ENCODE measurements around the gene TNFRSF19. TPM values are rescaled to one million over a fixed set of nuclear protein-coding genes. Genes with fewer than 3 reads are reported as not detected.
"Not testable (repeated sequence)": the region's sequence is repeated elsewhere in the genome, so short reads cannot be mapped to it uniquely, and the experiment has no call there.

Gene TNFRSF19
- 0.07 TPM in 1 of 2 replicates, not detected in the other for total RNA-seq

DNA sequence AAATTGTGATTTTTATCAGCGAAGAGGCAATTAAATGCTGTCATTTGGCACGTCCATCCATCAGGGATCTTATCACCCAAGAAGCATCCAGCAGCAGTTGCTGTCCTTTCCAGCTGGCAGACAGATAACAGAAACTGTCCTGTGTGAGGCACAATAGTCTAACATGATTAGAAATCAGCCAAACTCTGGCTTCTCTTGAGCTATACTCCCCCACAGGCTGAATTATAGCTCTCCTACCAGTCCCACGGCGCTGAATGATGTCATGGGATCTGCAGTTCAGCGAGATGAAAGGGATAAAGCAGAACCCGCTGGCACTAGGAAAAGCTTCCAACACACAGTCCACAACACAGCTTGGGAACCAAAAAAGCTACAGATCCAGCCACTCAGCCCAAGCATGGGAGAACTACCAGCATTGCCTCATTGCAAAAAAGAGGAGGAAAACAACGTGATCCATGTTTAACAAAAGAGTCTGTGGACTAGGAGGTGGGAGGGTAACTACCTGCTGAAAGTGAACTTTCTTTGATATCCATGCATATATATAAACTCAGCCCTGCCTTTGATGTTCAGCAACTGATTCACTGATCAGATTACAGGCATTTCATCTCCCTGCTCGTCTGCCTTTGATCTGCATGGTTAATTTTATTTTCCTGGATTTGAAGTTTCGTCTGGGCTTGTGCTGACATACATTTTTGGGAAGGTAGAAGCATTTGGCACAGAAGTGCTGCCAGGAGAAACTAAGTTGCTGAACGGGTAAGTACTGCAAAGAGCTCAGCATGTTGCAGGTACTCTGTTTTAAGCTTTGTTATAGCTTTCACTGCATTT, at the start of gene TNFRSF19:
TNFRSF19 (plus strand) TSS at position 314 of the 822 bp plus-strand sequence. CDS start 19,772 bp downstream, outside the sequence.
- Mint-ChIP-seq H3K4me3 (ENCODE audit: low read depth) (no peak within 1 kb of the TSS), H3K27me3 (ENCODE audit: low read depth) (peaks cover 61% of the 10 kb centered on the region), H3K9me3 (no peaks in the 10 kb centered on the region), H3K36me3 (ENCODE audit: low read depth) (no peaks in the 10 kb centered on the region), H3K27ac (no peak within 1 kb of the TSS), H3K4me1 (ENCODE audit: low read depth) (peaks cover 4% of the 10 kb centered on the region)
- no peak for DNase-seq (ENCODE audit: low spot score)
- intact Hi-C loops (cut with micrococcal nuclease): no loop called here

DNA sequence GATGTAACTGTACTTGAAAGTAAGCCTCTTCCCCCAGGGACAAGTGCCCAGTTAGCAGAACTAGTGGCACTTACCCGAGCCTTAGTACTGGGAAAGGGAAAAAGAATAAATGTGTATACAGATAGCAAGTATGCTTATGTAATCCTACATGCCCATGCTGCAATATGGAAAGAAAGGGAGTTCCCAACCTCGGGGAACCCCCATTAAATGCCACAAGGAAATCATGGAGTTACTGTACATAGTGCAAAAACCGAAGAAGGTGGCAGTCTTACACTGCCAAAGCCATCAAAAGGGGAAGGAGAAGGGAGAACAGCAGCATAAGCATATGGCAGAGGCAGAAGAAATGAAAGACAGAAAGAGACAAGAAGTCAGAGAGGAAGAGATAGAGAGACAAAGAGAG, 40.3 kb upstream of the TNFRSF19 start:
- H3K27ac Mint-ChIP-seq; H3K4me3 Mint-ChIP-seq (ENCODE audit: low read depth); H3K4me1 Mint-ChIP-seq (ENCODE audit: low read depth); H3K9me3 Mint-ChIP-seq; intact Hi-C loops (cut with micrococcal nuclease); H3K27me3 Mint-ChIP-seq (ENCODE audit: low read depth); DNase-seq (ENCODE audit: low spot score); H3K36me3 Mint-ChIP-seq (ENCODE audit: low read depth): not testable (repeated sequence)

GRCh38 chr13:23531446-23531845, 38.8 kb upstream of the TNFRSF19 start:
- Mint-ChIP-seq H3K27ac (no peak overlapping the region), H3K4me3 (ENCODE audit: low read depth) (no peak overlapping the region), H3K9me3 (no peaks in the 10 kb centered on the region), H3K4me1 (ENCODE audit: low read depth) (no peaks in the 10 kb centered on the region), H3K36me3 (ENCODE audit: low read depth) (no peaks in the 10 kb centered on the region), H3K27me3 (ENCODE audit: low read depth) (peaks cover 2% of the 10 kb centered on the region)
- intact Hi-C loops (cut with micrococcal nuclease): no loop called here
- DNase-seq (ENCODE audit: low spot score): no peak

GRCh38 chr13:23534090-23534489, 36.1 kb upstream of the TNFRSF19 start:
- no peaks in the 10 kb centered on the region for H3K36me3 Mint-ChIP-seq (ENCODE audit: low read depth)
- H3K27ac Mint-ChIP-seq: no peak overlapping the region
- no peak for DNase-seq (ENCODE audit: low spot score)
- intact Hi-C loops (cut with micrococcal nuclease): no loop called here
- H3K4me3 Mint-ChIP-seq (ENCODE audit: low read depth): no peak overlapping the region
- no peaks in the 10 kb centered on the region for H3K4me1 Mint-ChIP-seq (ENCODE audit: low read depth)
- no peaks in the 10 kb centered on the region for H3K9me3 Mint-ChIP-seq
- peaks cover 3% of the 10 kb centered on the region for H3K27me3 Mint-ChIP-seq (ENCODE audit: low read depth)

DNA sequence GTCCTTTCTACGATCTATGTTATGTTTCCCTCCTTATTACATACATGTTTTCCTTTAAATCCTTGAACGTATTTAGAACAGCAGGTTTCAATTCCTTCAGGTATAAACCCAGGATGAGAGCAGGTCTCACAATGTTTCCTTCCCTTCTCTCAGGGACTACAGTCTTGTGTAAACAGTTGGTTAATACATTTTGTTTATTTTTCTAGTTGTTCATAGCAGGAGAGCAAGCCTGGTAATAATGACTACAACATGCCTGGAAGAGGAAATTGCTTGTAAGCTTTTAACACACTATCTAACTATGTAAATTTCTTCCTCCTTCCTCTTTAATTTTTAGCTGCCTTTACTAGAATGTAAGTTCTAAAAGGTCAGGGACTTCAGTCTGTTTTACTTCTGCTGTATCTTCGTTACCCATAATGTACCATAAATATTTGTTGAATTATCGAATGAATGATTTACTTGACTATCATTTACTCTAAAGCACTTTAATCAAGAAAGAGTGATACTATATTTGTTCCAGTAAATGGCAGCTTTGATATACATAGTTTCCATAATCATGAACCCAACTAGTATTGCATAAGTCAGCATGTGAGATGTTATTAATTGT, 28.9 kb upstream of the TNFRSF19 start:
- intact Hi-C loops (cut with micrococcal nuclease): no loop called here
- H3K4me1 Mint-ChIP-seq (ENCODE audit: low read depth): no peaks in the 10 kb centered on the region
- DNase-seq (ENCODE audit: low spot score): no peak
- H3K4me3 Mint-ChIP-seq (ENCODE audit: low read depth): no peak overlapping the region
- H3K27ac Mint-ChIP-seq: no peak overlapping the region
- H3K27me3 Mint-ChIP-seq (ENCODE audit: low read depth): peaks cover 20% of the 10 kb centered on the region
- no peaks in the 10 kb centered on the region for H3K36me3 Mint-ChIP-seq (ENCODE audit: low read depth)
- H3K9me3 Mint-ChIP-seq: no peaks in the 10 kb centered on the region

- intact Hi-C loops (cut with micrococcal nuclease): no loop called here
- no peak for DNase-seq (ENCODE audit: low spot score)
- Mint-ChIP-seq H3K4me3 (ENCODE audit: low read depth) (no peak overlapping the region), H3K36me3 (ENCODE audit: low read depth) (no peaks in the 10 kb centered on the region), H3K9me3 (no peaks in the 10 kb centered on the region), H3K27me3 (ENCODE audit: low read depth) (peaks cover 35% of the 10 kb centered on the region), H3K27ac (no peak overlapping the region), H3K4me1 (ENCODE audit: low read depth) (no peaks in the 10 kb centered on the region)
Measured at GRCh38 chr13:23544668-23545067, 25.5 kb upstream of the TNFRSF19 start.

- H3K4me3 Mint-ChIP-seq (ENCODE audit: low read depth): no peak overlapping the region
- no peak overlapping the region for H3K27ac Mint-ChIP-seq
- H3K36me3 Mint-ChIP-seq (ENCODE audit: low read depth): no peaks in the 10 kb centered on the region
- intact Hi-C loops (cut with micrococcal nuclease): no loop called here
- no peak for DNase-seq (ENCODE audit: low spot score)
- no peaks in the 10 kb centered on the region for H3K9me3 Mint-ChIP-seq
- peaks cover 37% of the 10 kb centered on the region for H3K27me3 Mint-ChIP-seq (ENCODE audit: low read depth)
- H3K4me1 Mint-ChIP-seq (ENCODE audit: low read depth): no peaks in the 10 kb centered on the region
Measured at GRCh38 chr13:23547000-23547590, 23.1 kb upstream of the TNFRSF19 start.

DNA sequence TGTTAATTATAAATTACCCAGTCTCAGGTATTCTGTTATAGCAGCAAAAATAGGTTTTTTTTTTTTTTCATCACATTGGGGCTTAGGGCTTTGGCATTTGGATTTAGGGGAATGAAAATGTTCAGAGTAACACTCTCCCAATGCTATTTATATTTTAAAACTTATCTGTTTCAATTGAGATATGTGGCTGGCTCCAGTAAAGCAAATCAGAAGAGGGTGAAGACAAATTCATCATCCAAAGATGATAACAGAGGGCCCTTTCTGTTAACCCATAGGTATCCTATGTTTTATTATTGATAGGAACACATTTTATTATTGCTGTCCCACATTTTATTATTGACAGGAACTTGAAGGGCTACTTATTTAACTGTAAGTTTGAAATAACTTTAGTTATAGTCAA, 20.5 kb upstream of the TNFRSF19 start:
- no peaks in the 10 kb centered on the region for H3K36me3 Mint-ChIP-seq (ENCODE audit: low read depth)
- no peaks in the 10 kb centered on the region for H3K9me3 Mint-ChIP-seq
- no peak for DNase-seq (ENCODE audit: low spot score)
- H3K4me3 Mint-ChIP-seq (ENCODE audit: low read depth): no peak overlapping the region
- no peak overlapping the region for H3K27ac Mint-ChIP-seq
- intact Hi-C loops (cut with micrococcal nuclease): no loop called here
- H3K4me1 Mint-ChIP-seq (ENCODE audit: low read depth): no peaks in the 10 kb centered on the region
- H3K27me3 Mint-ChIP-seq (ENCODE audit: low read depth): peaks cover 30% of the 10 kb centered on the region

GRCh38 chr13:23550163-23550562, 20.0 kb upstream of the TNFRSF19 start:
- intact Hi-C loops (cut with micrococcal nuclease): no loop called here
- Mint-ChIP-seq H3K27me3 (ENCODE audit: low read depth) (peaks cover 27% of the 10 kb centered on the region), H3K4me1 (ENCODE audit: low read depth) (no peaks in the 10 kb centered on the region), H3K9me3 (no peaks in the 10 kb centered on the region), H3K4me3 (ENCODE audit: low read depth) (no peak overlapping the region), H3K27ac (no peak overlapping the region), H3K36me3 (ENCODE audit: low read depth) (no peaks in the 10 kb centered on the region)
- no peak for DNase-seq (ENCODE audit: low spot score)

GRCh38 chr13:23551213-23552008, 18.8 kb upstream of the TNFRSF19 start:
- H3K27ac Mint-ChIP-seq: no peak overlapping the region
- DNase-seq (ENCODE audit: low spot score): no peak
- H3K36me3 Mint-ChIP-seq (ENCODE audit: low read depth): no peaks in the 10 kb centered on the region
- no peak overlapping the region for H3K4me3 Mint-ChIP-seq (ENCODE audit: low read depth)
- H3K27me3 Mint-ChIP-seq (ENCODE audit: low read depth): peaks cover 29% of the 10 kb centered on the region
- H3K9me3 Mint-ChIP-seq: no peaks in the 10 kb centered on the region
- intact Hi-C loops (cut with micrococcal nuclease): no loop called here
- H3K4me1 Mint-ChIP-seq (ENCODE audit: low read depth): no peaks in the 10 kb centered on the region

DNA sequence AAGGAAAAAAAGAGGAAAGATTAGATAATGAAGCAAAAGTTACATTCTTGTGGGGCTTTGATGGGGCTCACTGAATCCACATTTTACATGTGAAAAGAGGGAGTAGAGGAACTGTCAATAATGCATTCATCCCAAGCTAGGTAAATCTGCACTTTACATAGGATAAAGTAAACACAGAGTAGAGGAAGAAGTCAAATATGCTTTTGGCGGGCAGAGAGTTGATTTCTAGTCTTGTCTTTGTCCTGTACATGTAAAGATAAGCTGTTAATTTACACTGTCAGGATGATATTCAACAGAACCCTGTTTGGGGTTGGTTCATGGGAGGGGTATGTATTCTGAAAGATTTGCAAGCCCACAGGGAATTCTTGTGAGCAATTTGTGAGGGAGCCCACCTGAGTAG, 18.0 kb upstream of the TNFRSF19 start:
- no peak for DNase-seq (ENCODE audit: low spot score)
- H3K27me3 Mint-ChIP-seq (ENCODE audit: low read depth): peaks cover 24% of the 10 kb centered on the region
- H3K27ac Mint-ChIP-seq: no peak overlapping the region
- H3K4me1 Mint-ChIP-seq (ENCODE audit: low read depth): no peaks in the 10 kb centered on the region
- H3K36me3 Mint-ChIP-seq (ENCODE audit: low read depth): no peaks in the 10 kb centered on the region
- H3K9me3 Mint-ChIP-seq: no peaks in the 10 kb centered on the region
- intact Hi-C loops (cut with micrococcal nuclease): no loop called here
- H3K4me3 Mint-ChIP-seq (ENCODE audit: low read depth): no peak overlapping the region

DNA sequence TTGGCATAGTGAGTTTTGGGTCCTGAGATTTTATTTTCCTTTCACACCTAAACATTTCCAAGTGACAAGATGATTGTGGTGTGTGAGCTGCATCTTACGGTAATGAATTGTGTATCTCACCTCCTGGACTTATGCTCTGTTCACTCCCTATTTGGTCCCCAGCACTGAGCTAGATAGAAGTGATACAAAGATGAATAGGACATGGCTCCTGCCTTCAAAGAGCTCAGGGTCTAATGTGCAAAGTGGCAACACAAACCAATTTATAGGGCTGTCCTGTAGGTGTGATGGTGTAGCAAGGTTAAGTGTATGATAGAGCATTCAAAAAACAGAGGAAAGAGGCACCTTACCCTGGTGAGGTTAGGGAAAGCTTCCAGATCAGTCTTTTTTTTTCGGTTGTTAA, 17.6 kb upstream of the TNFRSF19 start:
- H3K27ac Mint-ChIP-seq: no peak overlapping the region
- peaks cover 19% of the 10 kb centered on the region for H3K27me3 Mint-ChIP-seq (ENCODE audit: low read depth)
- H3K36me3 Mint-ChIP-seq (ENCODE audit: low read depth): no peaks in the 10 kb centered on the region
- DNase-seq (ENCODE audit: low spot score): no peak
- no peaks in the 10 kb centered on the region for H3K9me3 Mint-ChIP-seq
- no peaks in the 10 kb centered on the region for H3K4me1 Mint-ChIP-seq (ENCODE audit: low read depth)
- no peak overlapping the region for H3K4me3 Mint-ChIP-seq (ENCODE audit: low read depth)
- intact Hi-C loops (cut with micrococcal nuclease): no loop called here

Measured in activated T-helper 2 cell treated with anti-CD3 and anti-CD28 coated beads, Interferon-gamma antibody, Interleukin-2, Interleukin-4, amounts not matched to agents 10 μg/mL and 5 μg/mL and 100 μg/mL, durations not matched to agents 14 hours and 24 hours and 36 hours (primary cell).